ENCODE results near the gene SETD1B.
"Not testable (repeated sequence)": the region's sequence is repeated elsewhere in the genome, so short reads cannot be mapped to it uniquely, and the experiment has no call there.

The SETD1B gene

DNA sequence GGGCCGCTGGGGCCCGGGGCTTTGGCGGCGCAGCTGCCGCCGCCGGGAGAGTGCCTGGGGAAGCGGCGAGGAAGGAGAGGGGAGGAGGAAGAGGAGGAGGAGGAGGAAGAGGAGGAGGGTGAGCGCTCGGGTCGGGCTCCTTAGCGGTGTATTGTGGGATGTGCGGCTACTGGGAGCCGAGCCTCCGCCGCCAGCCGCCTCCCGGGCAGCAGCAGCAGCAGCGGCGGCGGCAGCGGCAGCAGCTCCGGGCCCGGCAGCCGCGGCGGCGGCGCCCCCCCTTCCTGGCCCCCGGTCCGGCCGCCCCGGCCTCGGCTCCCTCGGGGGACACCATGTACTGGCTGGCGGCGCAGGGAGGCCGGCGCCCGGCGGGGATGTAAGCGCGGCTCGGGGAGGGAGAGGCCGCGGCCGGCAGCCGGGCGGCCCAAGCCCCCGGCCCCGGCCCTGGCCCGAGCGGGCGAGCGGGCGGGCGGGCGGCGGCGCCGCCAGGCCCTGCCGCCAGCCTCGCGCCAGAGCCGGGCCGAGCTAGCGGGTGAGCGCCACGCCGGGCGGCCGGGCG, at the start of gene SETD1B:
Gene SETD1B (plus strand): TSS at position 149 of the 556 bp plus-strand sequence. CDS start 729 bp downstream, outside the sequence.
- no peak for DNase-seq

GRCh38 chr12:121754836-121755235, 49.0 kb upstream of the SETD1B start:
- no peak for DNase-seq

DNA sequence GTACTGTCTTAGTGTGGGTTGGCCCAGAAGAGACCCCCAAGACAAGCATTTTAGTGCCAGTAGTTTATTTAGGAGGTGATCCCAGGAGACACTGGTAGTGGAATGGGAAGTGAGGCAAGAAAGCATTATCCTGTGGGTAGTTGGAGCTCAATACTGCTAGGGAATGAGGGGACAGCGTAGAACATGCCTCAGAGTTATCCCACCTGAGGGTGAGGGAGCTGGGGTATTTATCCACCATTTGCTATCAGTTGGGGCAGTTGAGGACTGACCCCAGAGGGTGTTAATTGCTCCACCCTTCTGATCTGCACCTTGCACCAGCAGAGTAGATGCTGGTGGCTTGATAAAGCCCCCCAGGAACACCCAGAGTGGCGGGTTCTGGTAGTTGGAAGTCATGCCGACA, 48.2 kb upstream of the SETD1B start:
- DNase-seq, result no peak

GRCh38 chr12:121758536-121758935, 45.3 kb upstream of the SETD1B start:
- not testable (repeated sequence) for DNase-seq

DNA sequence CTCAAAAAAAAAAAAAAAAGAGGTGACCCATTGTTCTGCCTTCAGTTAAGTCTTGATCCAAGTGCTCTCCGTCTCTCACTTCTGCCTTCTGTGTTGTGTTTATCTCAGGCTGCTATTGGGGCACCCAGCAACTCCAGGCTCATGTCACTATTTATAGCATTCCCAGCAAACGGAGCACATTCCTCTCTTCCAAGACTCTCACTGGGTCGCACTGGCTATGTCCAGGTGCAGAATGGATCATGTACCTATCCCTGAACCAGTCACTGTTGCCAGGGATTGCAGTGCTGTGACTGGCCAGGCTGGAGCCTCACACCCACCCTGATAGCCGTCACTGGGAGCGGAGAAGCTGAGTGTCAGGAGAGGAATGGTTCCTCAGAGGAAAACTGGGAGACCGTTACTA, 41.5 kb upstream of the SETD1B start:
- DNase-seq, result no peak

DNA sequence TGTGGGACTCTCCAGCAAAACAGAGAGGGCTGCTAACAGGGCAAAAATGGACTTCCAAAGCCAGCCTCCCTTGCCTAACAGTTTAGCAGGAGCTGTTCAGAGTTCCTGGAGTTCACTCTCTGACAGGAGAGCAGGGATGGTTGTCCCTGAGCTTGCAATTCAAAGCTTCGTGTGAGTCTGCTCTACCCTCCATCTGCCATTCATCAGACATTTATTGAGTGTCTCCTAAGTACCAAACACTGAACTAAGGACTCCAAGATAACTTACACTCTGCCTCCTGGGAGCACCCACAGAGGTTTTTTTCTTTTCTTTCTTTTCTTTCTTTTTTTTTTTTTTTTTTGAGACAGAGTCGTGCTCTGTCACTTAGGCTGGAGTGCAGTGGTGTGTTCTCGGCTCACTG, 39.0 kb upstream of the SETD1B start:
- DNase-seq, result no peak

DNA sequence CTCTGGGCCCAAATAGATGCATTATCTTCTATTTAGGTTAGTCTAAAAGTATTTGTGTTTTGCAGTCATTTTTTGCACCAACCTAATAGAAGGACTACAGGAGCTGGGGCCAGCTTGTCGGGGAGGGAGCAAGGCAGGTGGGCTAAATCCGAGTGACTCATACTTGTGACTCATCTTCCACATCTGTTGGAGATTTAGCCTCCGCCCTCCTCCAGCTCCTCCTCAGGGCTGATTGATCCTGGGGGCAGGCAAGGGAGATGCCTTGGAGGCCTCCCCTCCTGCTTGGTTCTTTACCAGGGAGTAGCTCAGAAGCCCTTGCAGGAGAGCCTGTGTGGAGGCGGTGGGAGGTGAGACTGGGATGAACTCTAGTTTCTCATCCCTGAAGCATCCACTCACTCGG, 38.2 kb upstream of the SETD1B start:
- no peak for DNase-seq

- no peak for DNase-seq
These were observed 37.3 kb upstream of the SETD1B start for GRCh38 chr12:121766290-121767039.

DNA sequence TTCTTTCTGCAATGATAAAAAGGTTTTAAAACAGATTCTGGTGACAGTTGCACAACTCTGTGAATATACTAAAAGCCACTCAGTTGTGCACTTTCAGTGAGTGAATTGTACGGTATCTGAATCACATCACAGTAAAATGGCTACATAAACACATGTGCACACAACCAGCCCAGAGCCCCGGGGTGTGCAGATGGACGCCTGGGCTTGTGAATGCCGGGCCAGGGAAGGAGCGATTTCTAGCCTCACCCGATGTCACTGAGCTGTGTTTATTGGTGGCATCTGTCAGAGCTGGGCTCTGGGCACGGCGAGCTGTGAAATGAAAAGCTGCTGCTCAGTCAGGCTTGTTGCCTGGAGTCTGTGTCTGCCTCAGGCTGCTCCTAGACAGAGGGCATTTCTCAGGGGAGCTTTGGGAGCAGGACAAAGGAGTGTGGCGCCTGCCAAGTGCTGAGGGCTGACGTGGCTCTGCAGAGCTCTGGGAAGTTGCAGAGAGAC, 36.2 kb upstream of the SETD1B start:
- DNase-seq, result peak; percentile 22

DNA sequence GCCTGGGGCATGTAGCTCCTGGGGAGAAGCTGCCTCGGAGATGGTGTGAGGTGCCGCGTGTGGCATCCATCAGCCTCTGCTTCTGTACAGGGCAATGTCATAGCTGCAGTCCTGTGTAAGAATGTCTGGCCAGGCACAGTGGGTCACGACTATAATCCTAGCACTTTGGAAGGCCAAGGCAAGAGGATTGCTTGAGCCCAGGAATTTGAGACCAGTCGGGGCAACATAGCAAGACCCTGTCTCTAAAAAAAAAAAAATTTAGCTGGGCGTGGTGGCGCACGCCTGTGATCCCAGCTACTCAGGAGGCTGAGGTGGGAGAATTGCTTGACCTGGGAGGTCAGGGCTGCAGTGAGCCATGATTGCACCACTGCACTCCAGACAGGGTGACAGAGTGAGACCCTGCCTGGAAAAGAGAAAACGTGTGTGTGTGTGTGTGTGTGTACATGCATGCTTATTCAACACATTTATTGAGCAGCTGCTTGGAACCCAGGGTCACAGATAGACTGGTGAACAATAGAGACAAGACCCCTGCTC, 34.4 kb upstream of the SETD1B start:
- no peak for DNase-seq

DNA sequence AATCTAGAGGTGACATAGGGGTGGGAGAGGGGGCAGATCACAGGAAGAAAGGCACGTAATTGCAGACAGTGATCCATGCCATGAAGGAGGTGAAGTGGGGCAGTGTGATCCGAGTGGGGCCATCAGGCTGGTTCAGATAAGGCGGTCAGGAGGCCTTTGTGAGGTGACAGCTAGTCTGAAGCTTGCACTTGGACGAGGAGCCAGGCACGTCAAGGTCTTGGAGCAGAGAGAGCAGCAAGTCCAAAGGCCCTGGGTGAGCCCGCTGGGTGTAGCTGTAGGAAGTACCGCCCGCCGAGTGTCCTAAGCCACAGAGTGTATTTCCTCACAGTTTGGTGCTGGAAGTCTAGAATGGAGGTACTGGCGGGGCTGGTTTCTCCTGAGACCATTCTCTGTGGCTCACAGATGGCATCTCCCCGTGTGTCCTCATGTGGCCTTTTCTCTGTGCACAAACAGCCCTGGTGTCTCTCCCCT, 33.9 kb upstream of the SETD1B start:
- DNase-seq, result no peak

GRCh38 chr12:121770388-121770787, 33.4 kb upstream of the SETD1B start:
- no peak for DNase-seq

DNA sequence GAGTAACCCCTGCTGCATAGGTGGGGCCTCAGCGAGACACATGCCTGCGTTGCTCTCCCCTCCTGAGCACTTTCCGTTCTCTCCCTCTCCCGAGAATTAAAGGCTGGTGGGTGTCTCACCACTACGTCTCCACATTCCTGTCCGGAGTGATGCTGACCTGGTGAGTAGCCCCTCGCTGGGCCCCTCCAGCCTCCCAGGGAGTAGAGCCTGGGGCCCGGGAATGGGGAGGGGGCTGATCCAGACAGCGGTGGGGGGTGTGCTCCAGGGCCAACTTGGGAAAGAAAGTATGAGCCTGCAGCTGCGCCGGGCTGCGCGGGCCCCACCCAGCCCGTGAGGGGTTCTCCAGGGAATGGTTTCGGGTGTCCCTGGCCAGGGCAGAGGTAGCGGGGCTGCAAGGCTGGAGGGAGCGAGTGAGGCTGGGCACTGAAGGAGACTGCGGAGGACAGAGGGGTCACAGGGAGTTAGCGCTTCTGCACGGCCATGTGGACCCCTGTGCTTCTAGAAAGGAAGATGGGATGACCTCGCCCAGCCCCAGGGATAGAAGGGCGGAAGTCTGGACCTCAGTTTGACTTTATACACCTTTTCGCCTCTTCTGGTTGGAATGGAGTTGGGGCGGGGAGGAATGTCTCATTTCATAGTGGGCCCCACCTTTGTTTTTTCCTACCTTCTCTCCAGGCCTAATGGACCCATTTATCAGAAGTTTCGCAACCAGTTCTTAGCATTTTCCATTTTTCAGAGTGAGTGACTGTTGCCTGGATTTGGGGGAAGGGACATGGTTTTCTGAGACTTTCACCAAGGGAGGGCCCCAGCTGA, 32.8 kb upstream of the SETD1B start:
- no peak for DNase-seq

GRCh38 chr12:121773011-121773777, 30.6 kb upstream of the SETD1B start:
- peak; percentile 20 for DNase-seq

- no peak for DNase-seq
These were observed 28.8 kb upstream of the SETD1B start for GRCh38 chr12:121774968-121775474.

- DNase-seq, result no peak
These were observed 28.3 kb upstream of the SETD1B start for GRCh38 chr12:121775501-121775900.

DNA sequence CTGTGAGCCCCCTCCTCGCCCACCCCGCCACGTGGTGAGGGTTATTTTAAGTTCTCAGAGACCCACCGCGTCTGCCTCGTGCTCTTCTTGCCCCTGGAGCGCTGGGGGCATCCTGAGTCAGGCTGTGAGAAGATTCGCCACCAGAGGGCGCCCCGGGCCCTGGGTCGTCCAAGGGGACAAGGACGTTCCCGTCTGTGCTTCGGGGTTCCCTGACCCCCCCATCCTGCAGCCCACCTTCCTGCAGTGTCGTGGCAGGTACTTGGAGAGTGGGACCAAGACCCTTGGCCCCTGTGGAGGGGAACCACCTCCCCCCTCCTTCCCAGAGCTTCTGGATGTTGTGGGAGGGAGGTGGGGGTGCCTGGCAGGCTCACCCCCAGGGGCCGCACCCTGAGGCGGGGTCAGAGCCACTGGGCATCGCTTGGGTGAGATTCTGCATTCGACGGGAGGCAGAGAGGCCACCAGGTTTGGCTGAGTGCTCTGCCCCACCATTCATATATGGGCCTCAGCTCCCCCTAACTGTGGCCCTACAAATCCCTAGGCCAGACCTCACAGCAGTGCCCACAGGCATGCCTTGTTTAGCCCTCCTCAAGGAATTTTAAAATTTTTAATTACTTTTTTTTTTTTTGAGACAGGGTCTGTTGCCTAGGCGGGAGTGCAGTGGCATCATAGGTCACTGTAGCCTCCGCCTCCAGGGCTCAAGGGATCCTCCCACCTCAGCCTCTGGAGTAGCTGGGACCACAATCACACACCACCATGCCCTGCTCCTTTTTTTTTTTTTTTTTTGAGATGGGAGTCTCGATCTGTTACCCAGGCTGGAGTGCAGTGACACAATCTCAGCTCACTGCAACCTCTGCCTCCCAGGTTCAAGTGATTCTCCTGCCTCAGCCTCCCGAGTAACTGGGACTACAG, 27.4 kb upstream of the SETD1B start:
- DNase-seq, result no peak

- DNase-seq, result no peak
These were observed 25.0 kb upstream of the SETD1B start for GRCh38 chr12:121778567-121779421.

DNA sequence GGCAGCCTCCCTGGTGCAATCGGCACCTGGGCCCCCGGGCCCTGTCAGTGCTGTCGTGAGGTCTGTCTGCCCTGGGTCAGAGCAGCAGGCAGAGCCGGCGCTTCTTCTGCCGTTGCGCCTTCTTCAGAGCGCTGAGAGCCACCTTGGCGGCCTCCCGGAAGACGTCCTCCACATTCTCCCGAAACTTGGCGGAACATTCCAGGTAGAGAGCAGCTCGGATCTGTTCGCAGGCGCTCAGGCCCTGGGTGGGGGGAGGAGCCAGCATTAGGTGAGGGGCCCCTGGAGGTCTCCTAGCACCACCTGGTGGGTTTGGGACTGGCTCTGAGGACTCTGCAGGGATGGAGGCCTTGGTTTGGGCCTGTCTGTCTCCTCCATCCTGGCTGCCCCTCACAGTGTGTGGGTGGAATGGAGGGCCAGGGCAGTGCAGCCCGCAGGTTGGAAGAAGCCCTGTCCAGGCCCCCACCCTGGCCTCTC, 24.4 kb upstream of the SETD1B start:
- DNase-seq, result no peak

DNA sequence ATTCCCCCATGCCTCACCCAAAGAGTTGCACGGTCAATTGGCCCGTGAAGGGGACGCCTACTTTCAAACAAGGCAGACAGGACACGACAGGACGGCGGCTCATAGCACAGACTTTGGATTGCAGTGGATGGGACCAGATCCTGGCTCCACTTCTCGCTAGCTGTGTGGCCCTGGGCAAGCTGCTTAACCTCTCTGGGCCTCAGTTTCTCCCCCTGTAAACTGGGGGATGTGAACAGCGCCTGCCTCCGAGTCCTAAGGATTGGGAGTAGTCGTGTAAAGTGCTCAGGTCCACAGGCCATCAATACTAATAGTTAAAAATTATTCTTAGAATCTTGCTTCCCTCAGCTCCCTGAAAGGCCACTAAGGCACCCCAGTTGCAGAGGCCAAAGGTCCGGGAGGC, 23.4 kb upstream of the SETD1B start:
- DNase-seq, result no peak

Data from NCI-H1092 (cell line).